Thymus (tissue), 11 donors: ENCODE data around the gene TXNRD3. TPM values are rescaled to one million over a fixed set of nuclear protein-coding genes. Genes with fewer than 3 reads are reported as not detected.

Experiments used
- DNase-seq, 9 donors: peaks; one replicate each; pipeline ENCODE4 v3.0.0-alpha.2; 2013; ENCODE audit warnings: low spot score in 9 of 9, low read depth in 6 of 9, missing footprints in 1 of 9
- H3K27ac ChIP-seq, 2 donors: one replicate each; pipeline ENCODE4 v1.5.1; 2013; ENCODE audit warnings: control low read depth in 1 of 2, low read depth in 1 of 2, low read length in 1 of 2, mild to moderate bottlenecking in 1 of 2, moderate library complexity in 1 of 2
- H3K27me3 ChIP-seq, 2 donors: one replicate each; pipeline ENCODE4 v1.5.1; 2013; ENCODE audit warnings: low read length in 1 of 2; ENCODE audit not compliant: control insufficient read depth in 2 of 2, insufficient read depth in 1 of 2
- H3K36me3 ChIP-seq, 2 donors: one replicate each; pipeline ENCODE4 v1.5.1; 2013; ENCODE audit warnings: low read length in 1 of 2, mild to moderate bottlenecking in 1 of 2, moderate library complexity in 1 of 2; ENCODE audit not compliant: control insufficient read depth in 2 of 2, insufficient read depth in 2 of 2
- H3K4me1 ChIP-seq, 2 donors: one replicate each; pipeline ENCODE4 v1.5.1; 2013; ENCODE audit warnings: low read length in 2 of 2; ENCODE audit not compliant: control insufficient read depth in 2 of 2, insufficient read depth in 2 of 2
- H3K4me3 ChIP-seq, 2 donors: one replicate each; pipeline ENCODE4 v1.5.1; 2013; ENCODE audit warnings: low read length in 2 of 2, control low read depth in 1 of 2, mild to moderate bottlenecking in 1 of 2
- H3K9me3 ChIP-seq, 2 donors: one replicate each; pipeline ENCODE4 v1.5.1; 2013; ENCODE audit warnings: low read length in 1 of 2, mild to moderate bottlenecking in 1 of 2; ENCODE audit not compliant: control insufficient read depth in 2 of 2, insufficient read depth in 1 of 2
- WGBS: extraction: QIAGEN DNeasy Blood & Tissue Kit; methylation state at CpG from one replicate; pipeline ENCODE4 v1.1.7; 2013; 5-methylcytosine and 5-hydroxymethylcytosine counted together
- polyA plus RNA-seq: library from polyadenylated mRNA; stranded (reverse); fragments of 200-250 nt; gene quantifications from one replicate; pipeline ENCODE4 v1.2.3, GENCODE V29; 2013
- total RNA-seq: library from RNA; stranded (reverse); fragments of 120-200 nt; gene quantifications from one replicate; pipeline ENCODE4 v1.2.4, GENCODE V29; 2013
- donor health status: healthy.

TXNRD3 gene
- total and polyA plus RNA-seq, 2 donors, result 9.9 to 11.9 TPM

GRCh38 chr3:126677862-126678503 is 23.1 kb upstream of the TXNRD3 start:
- no peak for DNase-seq
- Histone ChIP-seq H3K9me3 (peaks cover 0 to 6% of the 10 kb centered on the region in 2 donors), H3K4me1 (peaks cover 0 to 17% of the 10 kb centered on the region in 2 donors), H3K27ac (no peak overlapping the region), H3K4me3 (no peak overlapping the region), H3K36me3 (no peaks in the 10 kb centered on the region), H3K27me3 (peaks cover 0 to 8% of the 10 kb centered on the region in 2 donors)
- 96% methylated on average over 13 of the region's 13 CpGs for WGBS

DNA sequence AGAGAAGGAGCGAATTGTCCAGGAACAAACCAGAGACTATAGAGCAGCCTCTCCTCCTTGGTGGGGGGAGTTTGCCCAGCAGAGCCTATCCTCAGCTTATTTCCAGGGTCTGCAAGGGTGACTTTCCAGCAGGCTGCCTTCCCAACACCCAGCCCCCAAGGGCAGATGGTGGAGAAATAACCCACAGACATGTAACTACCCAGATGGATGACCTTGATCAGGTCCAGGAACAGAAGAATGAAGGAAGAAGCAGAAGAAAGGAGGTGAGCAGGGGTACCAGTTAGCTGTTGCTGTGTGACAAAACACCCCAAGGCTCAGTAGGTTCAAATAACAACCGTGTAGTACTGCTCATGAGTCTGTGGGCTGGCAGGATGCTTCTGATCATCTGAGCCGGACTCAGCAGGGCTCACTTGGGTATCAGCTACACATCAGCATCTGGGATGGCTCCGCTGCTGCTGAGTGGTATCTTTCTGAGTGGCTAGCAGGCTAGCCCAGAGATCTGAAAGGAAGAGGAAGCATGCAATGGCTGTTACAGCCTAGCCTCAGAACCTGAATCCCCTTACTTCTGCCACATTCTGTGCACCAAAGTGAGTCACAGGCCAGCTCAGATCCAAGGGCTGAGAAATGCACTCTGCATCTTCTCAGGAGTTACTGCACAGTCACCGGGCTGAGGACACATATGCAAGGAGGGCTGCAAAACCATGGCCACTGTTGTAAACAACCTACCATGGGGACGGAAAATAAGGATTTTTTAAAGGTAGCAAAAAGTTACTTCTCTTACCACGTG is 22.2 kb upstream of the TXNRD3 start:
- H3K27me3 ChIP-seq, result peaks cover 0 to 8% of the 10 kb centered on the region in 2 donors
- H3K9me3 ChIP-seq, result peaks cover 0 to 15% of the 10 kb centered on the region in 2 donors
- no peak overlapping the region for H3K27ac ChIP-seq
- no peaks in the 10 kb centered on the region for H3K36me3 ChIP-seq
- 95% methylated on average over 7 of the region's 7 CpGs for WGBS
- no peak for DNase-seq
- no peak overlapping the region for H3K4me3 ChIP-seq
- H3K4me1 ChIP-seq, result peaks cover 0 to 17% of the 10 kb centered on the region in 2 donors

DNA sequence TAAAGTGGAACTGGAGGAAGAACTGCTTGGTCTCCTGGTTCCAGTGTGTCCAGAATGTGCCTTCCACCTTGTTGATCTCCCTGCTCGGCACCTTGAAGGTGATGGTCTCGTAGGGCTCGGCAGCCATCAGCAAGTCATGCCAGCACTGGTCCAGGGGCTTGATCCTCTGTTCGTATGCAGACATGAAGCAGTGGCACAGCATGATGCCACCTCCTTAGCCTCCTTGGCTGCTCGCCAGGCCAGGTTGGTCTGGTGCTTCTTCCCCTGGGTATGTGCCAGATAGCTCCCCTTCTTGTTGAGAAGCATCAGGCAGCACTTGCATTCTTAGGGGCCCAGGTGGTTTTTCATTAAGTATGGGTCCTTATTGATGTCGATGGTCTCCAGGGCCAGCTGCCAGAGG is 17.8 kb upstream of the TXNRD3 start:
- no peaks in the 10 kb centered on the region for H3K36me3 ChIP-seq
- peaks cover 0 to 22% of the 10 kb centered on the region in 2 donors for H3K9me3 ChIP-seq
- H3K4me1 ChIP-seq, result no peaks in the 10 kb centered on the region
- no peak overlapping the region for H3K4me3 ChIP-seq
- WGBS, result 97% methylated on average over 6 of the region's 6 CpGs
- H3K27ac ChIP-seq, result no peak overlapping the region
- no peaks in the 10 kb centered on the region for H3K27me3 ChIP-seq
- no peak for DNase-seq

DNA sequence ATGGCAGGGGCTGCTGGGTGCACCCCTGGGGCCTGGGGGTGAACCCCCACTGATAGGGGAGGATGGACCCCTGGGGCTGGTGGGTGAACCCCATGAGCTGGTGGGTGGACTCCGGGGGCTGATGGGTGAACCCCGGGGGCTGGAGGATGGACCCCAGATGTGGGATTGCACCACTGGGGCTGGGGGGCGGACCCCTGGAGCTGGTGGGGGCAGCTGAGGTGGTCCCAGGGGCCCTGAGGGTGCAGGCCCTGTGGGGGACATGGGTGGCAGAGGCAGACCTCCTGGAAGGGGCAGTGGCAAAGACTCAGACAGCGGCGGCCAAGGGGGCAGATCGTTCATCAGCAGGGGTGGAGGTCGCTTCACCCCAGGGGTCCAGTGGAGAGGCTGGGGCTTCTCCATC is 17.4 kb upstream of the TXNRD3 start:
- no peak for DNase-seq
- Histone ChIP-seq H3K9me3 (peaks cover 0 to 22% of the 10 kb centered on the region in 2 donors), H3K4me1 (no peaks in the 10 kb centered on the region), H3K27ac (no peak overlapping the region), H3K4me3 (no peak overlapping the region), H3K27me3 (no peaks in the 10 kb centered on the region), H3K36me3 (no peaks in the 10 kb centered on the region)
- WGBS, result 91% methylated on average over 7 of the region's 7 CpGs

DNA sequence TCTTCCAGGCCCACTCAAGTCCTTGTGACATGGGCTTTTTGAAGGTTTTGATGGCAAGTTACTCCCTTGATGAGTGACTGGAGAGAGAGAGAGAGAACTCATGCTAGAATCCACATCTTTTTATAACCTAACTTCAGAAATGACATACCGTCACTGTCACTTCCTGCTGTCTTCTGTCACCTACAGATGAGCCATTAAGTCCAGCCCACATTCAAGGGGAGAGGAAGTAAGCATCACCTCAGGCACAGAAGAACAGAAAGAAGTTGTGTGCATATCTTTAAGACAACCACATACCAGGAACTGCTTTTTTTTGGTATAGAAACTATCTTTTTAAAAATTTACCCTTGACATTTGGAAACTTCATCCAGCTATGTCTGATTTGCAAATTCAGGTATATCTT is 16.6 kb upstream of the TXNRD3 start:
- DNase-seq, result peak in 1 of 9 donors; percentile 41
- H3K36me3 ChIP-seq, result no peaks in the 10 kb centered on the region
- peak overlapping the region in 1 of 2 donors; percentile 52 for H3K27ac ChIP-seq
- no peaks in the 10 kb centered on the region for H3K27me3 ChIP-seq
- WGBS, result 48% methylated on average over 1 of the region's 1 CpG
- no peaks in the 10 kb centered on the region for H3K4me1 ChIP-seq
- H3K4me3 ChIP-seq, result no peak overlapping the region
- H3K9me3 ChIP-seq, result peaks cover 0 to 22% of the 10 kb centered on the region in 2 donors

DNA sequence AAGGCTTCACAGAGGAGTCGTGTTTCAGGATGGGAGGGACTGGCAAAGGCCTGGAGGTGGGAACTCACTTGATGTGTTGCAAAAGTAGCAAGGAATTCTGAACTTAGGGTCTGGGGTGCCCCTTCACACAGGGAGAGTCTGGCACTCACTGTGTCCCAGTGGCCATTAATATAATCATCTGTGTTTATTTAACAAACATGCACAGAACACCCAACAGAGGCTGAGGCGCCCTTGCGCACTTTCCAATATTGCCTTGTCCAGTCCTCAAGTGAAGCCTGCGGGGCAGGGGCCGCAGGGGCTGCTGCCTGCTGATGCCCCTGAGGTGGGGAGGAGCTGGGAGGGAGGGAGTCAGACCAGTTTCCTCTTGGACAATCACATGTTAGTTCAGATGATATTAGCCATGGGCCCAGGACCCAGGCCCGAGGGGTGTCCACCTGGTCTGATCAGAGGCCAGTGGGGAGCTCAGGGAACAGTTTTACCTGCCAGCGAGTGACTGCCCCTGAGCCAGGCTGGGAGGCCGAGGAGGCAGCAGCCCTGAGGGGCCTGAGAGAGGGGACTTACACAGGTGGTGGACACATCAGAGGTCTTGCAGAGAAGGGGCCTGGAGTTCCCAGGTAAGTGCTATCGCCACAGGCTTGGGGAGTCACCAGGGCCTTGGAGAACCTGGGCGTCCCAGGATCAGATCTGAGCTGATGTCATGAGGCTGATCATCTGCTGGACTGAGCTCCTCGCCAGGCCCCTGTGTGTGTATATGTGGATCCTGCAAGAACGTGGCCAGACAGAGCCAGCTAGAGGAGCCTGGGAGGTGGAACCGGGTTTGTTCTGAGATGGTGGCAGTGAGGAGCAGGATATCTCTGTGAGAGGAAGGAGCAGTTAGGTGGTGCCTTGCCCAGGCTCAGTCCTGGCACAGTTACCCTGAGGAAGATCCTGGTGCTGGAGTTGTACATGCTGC is 13.8 kb upstream of the TXNRD3 start:
- Histone ChIP-seq H3K9me3 (peaks cover 0 to 22% of the 10 kb centered on the region in 2 donors), H3K27ac (no peak overlapping the region), H3K27me3 (no peaks in the 10 kb centered on the region), H3K4me1 (no peaks in the 10 kb centered on the region), H3K4me3 (no peak overlapping the region), H3K36me3 (no peaks in the 10 kb centered on the region)
- WGBS, result 97% methylated on average over 13 of the region's 13 CpGs
- DNase-seq, result no peak

GRCh38 chr3:126667631-126668449 is 12.9 kb upstream of the TXNRD3 start:
- H3K36me3 ChIP-seq, result no peaks in the 10 kb centered on the region
- no peak for DNase-seq
- no peak overlapping the region for H3K27ac ChIP-seq
- H3K4me1 ChIP-seq, result no peaks in the 10 kb centered on the region
- WGBS, result 98% methylated on average over 15 of the region's 15 CpGs
- no peak overlapping the region for H3K4me3 ChIP-seq
- H3K9me3 ChIP-seq, result peaks cover 0 to 14% of the 10 kb centered on the region in 2 donors
- H3K27me3 ChIP-seq, result no peaks in the 10 kb centered on the region

DNA sequence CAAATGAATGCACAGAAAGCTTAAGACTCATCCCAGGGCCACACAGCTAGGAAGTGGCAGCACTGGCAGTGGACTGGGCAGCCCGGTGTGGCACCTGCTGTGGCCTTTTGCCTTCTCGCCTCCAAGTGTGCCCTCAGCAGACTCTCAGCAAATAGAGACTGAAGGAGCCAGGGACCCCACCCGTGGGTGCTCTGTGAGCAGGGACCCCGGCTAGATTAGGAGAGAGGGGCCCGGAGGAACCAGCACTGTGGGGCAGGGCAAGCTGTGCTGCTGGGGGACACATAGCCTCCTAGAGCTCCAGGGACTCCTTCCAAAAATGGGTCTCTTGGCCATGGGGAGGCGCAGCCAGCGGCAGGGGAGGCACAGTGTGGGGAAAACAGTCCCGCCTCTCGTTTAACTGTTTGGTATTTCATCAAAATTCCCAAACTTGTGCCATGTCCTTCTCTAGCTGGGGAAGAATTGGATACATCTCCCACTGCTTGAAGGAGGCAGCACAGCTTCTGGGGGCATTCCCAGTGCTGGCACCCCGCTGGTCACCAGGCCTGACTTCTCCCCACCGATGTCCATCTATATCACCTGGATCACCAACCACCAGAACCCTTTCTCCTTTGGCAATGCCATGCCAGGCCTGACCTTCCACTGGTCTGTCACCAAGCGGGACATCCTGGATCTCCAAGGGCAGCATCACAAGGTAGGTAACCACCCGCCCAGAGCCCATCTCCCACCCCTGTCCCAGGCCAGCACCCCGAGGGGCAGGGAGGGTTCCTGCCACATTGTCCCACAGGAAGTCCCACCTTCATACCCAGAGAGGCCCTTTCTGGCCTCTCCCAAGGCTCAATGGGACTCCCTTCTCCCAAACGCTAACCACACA is 12.0 kb upstream of the TXNRD3 start:
- WGBS, result 94% methylated on average over 15 of the region's 15 CpGs
- H3K9me3 ChIP-seq, result peaks cover 0 to 5% of the 10 kb centered on the region in 2 donors
- H3K4me3 ChIP-seq, result no peak overlapping the region
- H3K36me3 ChIP-seq, result no peaks in the 10 kb centered on the region
- no peak overlapping the region for H3K27ac ChIP-seq
- no peaks in the 10 kb centered on the region for H3K27me3 ChIP-seq
- no peaks in the 10 kb centered on the region for H3K4me1 ChIP-seq
- DNase-seq, result no peak
